Suppressor macrophage (primary cell): ENCODE results near the gene RAB11FIP4.

Experiments
- DNase-seq, 4 experiments: peaks; one replicate each; pipeline ENCODE4 v3.0.0-alpha.2; 2020 to 2022

The RAB11FIP4 gene

GRCh38 chr17:31525801-31526549, 134.5 kb downstream of the RAB11FIP4 start:
- peak in 2 of 4 experiments; percentile 19 to 44 for DNase-seq

DNA sequence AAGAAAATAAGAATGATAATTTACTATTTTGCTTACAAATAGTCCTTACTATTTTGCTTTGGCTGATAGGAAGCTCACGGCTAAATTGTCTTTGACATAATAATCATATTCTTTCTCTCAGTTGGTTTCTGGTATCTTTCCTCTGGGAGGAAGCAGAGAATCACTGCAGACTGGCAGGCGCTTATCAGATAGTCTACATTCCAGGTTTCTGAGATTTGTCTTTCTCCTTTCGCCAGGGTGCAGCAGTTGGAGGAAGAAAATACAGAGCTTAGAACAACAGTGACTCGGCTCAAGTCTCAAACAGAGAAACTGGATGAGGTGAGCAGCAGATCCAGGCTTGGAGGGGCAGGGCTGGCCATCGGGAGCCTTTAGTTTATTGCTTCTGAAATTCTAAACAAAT, 136.1 kb downstream of the RAB11FIP4 start:
- DNase-seq: no peak

DNA sequence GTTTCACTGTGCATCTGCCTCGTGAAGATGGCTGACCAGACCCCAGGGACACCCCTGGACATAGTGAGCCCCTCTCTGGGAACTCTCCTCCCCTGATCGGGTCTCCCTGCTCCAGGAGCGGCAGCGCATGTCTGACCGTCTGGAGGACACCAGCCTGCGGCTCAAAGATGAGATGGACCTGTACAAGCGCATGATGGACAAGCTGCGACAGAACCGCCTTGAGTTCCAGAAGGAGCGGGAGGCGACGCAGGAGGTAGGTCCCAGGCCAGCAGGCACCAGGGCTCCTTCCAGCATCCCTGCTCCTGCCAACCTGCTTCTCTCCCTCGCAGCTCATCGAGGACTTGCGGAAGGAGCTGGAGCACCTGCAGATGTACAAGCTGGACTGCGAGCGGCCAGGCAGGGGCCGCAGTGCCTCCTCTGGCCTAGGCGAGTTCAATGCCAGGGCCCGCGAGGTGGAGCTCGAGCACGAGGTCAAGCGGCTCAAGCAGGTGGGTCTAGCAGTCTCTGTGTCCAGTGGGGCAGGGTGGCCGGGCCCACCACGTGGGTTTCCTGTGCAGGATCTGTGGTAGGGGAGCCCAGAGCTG, 136.9 kb downstream of the RAB11FIP4 start:
- DNase-seq: no peak

DNA sequence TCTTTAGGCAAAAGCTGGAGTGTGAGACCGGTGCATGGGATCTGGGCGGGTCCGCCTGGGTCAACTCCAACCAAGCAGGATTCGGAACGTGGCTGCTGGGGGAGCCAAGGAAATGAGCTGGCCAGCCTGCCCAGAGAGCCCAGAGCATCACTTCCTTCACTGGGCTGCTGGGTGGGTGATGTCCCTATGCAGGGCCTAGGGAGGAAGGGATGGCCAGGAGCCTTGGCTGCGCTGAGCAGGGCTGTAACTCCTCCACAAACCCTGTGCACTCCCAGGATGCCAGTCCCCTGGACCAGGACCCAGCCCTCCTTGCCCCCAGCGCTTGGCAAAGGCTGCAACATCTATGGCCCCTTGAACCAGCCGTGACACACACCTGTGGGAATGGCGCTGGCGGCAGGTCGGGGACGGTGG, 138.4 kb downstream of the RAB11FIP4 start:
- DNase-seq: no peak

DNA sequence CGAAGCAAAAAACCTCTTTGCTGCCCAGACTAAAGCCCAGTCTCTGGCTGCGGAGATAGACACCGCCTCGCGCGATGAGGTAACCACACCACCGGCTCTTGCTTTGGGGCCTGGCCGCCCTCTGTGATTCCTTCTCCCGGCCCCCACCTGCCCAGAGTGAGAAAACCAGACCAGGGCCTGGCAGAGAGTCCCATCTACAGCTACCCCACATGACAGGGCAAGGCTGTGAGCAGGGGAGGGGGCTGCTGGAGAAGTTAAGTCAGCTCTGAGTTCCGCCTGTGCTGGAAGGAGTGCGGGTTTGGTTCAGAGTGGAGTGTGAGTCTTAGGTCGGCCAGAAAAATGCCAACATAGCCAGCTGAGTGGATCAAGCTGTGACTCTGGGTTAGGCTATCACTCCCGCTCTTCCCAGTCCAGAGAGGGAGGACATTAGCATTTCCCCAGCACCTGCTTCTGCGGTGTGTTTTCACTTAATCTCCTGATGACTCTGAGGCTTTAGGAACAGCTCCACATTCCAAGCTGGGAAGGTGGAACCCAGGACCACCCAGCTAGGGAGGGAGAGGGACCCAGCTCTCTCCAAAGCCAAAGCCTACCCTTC, 139.0 kb downstream of the RAB11FIP4 start:
- DNase-seq: no peak

GRCh38 chr17:31531336-31531980, 140.0 kb downstream of the RAB11FIP4 start:
- no peak for DNase-seq

DNA sequence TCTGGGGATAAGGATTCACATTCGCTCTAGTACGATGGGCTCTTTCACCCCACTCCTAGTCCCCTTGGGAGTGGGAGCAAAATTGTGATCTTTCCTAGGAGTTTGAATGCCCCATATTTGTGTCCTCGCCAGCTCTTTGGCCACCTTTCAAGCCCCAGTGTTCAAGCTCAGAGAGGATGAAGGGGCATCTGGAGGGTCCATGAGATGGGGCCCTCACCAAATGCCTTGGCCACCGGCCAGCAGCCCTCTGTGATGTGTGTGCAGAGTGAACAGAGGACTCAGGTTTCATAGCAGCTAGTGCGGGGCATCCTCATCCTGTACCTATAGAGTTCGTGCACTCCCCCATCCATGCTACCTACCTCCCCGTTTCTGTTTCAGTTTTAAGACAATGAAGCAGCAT, 140.6 kb downstream of the RAB11FIP4 start:
- no peak for DNase-seq

GRCh38 chr17:31532526-31532925, 141.1 kb downstream of the RAB11FIP4 start:
- DNase-seq: no peak

DNA sequence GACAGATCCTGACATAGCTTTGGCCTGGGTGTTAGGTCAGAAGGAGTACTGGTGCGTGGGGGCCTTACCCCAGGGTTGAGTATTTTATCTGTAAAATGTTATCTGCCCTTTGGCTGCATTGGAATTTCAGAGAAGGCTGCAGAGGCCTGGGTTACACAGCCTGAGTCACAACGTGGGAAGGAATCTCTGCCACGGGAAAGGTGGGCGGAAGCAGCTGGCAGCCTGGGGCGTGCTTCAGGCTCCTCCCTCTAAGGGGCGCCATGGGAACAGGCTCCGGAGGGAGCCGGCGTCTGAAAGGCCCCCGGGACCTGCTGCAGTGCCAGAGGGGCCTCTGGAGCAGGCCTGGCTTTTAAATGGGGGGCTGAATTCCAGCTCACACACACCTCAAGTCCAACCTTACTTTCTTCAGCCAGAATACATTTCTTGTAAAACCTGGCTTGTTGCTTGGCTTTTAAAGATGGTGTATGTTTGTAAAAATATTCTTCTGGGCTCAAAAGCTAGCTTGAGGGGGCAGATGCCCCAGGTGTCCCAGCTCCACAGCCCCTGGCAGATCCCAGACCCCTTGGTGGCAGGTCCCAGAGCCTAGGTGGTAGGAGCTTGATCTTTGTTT, 142.2 kb downstream of the RAB11FIP4 start:
- peak; percentile 76 to 88 (median 85) for DNase-seq

GRCh38 chr17:31534223-31534888, 142.9 kb downstream of the RAB11FIP4 start:
- DNase-seq: no peak

DNA sequence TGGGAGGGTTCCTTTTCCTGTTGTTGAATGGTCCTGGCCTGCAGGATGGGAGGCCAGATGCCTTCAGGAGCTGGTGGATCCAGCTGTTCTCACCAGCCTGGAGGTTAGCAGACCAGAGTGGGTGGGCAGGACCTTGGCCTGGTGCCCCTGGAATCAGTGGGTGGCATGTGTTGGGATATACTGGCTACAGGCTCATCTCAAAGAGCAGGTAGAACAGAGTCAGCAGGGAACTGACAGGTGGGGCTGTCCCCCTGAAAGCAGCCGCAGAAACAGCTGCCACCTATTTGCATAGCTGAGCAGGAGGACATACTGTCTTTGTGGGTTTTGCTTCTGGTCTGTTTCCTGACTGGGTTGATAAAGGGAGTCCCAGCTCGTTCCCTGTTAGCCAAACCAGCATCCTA, 144.1 kb downstream of the RAB11FIP4 start:
- no peak for DNase-seq

DNA sequence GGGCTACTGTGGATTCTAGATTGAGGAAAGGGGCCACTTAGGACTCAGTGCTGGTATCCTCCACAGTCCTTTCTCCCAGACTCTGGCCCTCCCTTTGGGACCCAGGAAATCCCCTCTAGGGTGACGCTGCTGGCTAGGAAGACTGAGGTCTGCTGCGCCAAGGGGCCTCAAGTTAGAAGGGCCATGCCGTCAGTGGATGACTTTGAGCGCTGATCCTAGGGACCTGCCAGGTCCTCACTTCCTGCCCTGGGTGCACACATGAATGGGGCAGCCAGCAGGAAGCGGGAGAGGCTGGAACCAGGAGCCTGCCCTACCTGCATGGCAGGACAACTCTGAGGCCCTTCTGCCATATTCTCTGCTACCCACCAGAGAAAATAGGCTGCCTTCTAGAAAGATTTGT, 145.0 kb downstream of the RAB11FIP4 start:
- no peak for DNase-seq

GRCh38 chr17:31537565-31538011, 146.1 kb downstream of the RAB11FIP4 start:
- no peak for DNase-seq

- no peak for DNase-seq
Observed at GRCh38 chr17:31538080-31538762, 146.7 kb downstream of the RAB11FIP4 start.

GRCh38 chr17:31540602-31541307, 149.3 kb downstream of the RAB11FIP4 start:
- DNase-seq: no peak

DNA sequence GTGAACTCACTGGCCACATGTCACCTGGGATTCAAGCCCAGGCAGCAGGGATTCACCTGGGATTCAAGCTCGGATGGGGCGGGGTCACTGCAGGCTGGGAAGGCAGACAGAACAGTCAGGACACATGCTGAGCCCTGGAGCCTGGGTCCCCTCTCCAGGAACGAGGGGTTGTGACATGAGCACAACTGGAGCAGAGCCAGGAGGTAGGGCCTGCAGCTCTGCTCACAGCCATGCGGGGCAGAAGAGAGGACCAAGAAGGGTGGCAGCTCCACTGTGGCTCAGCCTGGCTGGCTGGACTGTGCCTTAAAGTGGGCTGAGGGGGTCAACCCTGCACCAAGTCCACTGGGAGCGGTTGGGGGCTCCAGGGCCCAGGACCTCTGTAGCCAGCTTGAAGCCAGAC, 150.1 kb downstream of the RAB11FIP4 start:
- DNase-seq: peak in 2 of 4 experiments; percentile 19 to 30

DNA sequence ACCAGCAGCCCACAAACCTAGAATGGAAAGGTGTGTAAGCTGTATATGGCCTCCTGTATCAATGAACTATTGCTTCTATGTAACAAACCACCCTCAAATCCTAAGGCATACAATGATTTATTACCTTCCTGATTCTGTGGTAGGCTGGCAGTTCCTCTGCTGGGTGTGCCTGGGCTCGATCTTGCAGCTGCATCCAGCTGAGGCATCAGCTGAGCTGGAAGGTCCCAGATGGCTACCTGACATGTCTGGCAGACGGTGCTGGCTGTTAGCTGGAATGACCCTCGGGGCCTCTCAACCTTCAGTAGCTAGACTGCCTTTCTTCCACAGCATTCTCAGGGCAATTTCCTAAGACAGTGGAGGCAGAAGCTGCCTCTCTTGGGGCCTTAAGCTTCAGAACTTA, 152.7 kb downstream of the RAB11FIP4 start:
- DNase-seq: no peak

DNA sequence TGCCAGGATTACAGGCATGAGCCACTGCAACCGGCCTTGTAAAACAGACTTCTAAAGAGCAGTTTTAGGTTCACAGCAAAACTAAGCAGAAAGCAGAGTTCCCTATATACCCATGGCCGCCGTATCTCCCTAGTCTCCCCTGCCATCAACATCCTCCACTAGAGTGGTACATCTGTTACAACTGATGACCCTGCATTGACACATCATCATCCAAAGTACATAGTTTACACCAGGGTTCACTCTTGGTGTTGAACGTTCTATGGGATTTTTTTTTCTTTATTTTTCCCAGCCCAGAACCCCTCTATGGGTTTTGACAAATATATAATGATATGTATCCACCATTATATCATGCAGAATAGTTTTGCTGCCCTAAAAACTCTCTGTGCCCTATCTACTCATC, 155.2 kb downstream of the RAB11FIP4 start:
- DNase-seq: no peak

DNA sequence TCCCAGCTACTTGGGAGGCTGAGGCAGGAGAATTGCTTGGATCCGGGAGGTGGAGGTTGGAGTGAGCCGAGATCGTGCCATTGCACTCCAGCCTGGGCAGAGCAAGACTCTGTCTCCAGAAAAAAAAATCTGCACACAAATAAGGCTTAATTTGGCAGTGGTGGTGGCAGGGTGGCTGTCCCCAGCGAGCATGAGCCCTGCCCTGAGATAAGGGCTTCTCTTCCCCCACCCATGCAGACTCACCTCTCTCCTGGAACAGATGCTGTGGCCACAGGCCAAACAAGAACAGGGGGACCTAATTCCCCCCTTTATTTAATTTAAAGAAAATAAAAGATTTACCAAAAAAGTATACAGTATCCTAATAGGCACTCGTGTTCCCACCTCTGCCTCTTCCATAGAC, 157.2 kb downstream of the RAB11FIP4 start:
- no peak for DNase-seq

- peak in 3 of 4 experiments; percentile 37 to 60 (median 51) for DNase-seq
Observed at GRCh38 chr17:31549121-31549524, 157.6 kb downstream of the RAB11FIP4 start.
